KOPT-K1 (cell line): ENCODE results near the gene PCP4.

ENCODE experiments used
- H3K27ac ChIP-seq: fragments of 200-600 bp; sonication (generic); 2 replicates; pipeline ENCODE4 v1.5.1; 2016; ENCODE audit warnings: antibody characterized with exemption, mild to moderate bottlenecking, low read depth, low read length; ENCODE audit not compliant: poor library complexity, severe bottlenecking
- H3K36me3 ChIP-seq: fragments of 200-600 bp; sonication (generic); 2 replicates; pipeline ENCODE4 v1.5.1; 2017; ENCODE audit warnings: antibody characterized with exemption, mild to moderate bottlenecking, low read length, moderate library complexity; ENCODE audit not compliant: insufficient read depth
- H3K9me3 ChIP-seq: fragments of 200-600 bp; sonication (generic); 2 replicates; pipeline ENCODE4 v1.5.1; 2017; ENCODE audit warnings: antibody characterized with exemption, low read length, mild to moderate bottlenecking; ENCODE audit not compliant: insufficient read depth, poor library complexity, severe bottlenecking

PCP4 gene

GRCh38 chr21:39867198-39867650 lies at the start of gene PCP4:
PCP4 (plus strand) TSS chr21:39867438; CDS start chr21:39867502, 64 bp downstream.
- Histone ChIP-seq H3K36me3 (no peaks in the 10 kb centered on the region), H3K27ac (no peak within 1 kb of the TSS), H3K9me3 (no peaks in the 10 kb centered on the region)

- Histone ChIP-seq H3K27ac (no peak overlapping the region), H3K36me3 (no peaks in the 10 kb centered on the region), H3K9me3 (no peaks in the 10 kb centered on the region)
These were observed 48.7 kb upstream of the PCP4 start for GRCh38 chr21:39818557-39818956.

DNA sequence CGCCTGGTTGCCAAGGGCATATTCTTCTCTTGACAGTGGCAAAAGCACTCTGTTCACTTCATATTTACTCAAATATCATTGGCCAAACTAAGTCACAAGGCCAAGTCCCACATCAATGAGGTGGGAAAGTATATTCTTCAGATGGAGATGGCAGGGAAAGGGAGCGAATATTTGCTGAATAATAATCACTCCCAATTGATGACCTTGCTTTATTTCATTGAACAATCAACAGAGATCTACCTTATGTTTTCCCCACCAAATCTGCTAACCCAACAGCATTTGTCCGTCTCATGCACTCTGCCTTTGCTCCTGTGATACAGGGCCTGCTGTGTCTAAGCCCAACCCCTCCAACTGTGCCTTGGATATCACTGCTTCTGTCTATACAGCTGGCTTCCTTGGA lies 45.2 kb upstream of the PCP4 start:
- H3K27ac ChIP-seq: no peak overlapping the region
- H3K36me3 ChIP-seq: no peaks in the 10 kb centered on the region
- no peaks in the 10 kb centered on the region for H3K9me3 ChIP-seq

DNA sequence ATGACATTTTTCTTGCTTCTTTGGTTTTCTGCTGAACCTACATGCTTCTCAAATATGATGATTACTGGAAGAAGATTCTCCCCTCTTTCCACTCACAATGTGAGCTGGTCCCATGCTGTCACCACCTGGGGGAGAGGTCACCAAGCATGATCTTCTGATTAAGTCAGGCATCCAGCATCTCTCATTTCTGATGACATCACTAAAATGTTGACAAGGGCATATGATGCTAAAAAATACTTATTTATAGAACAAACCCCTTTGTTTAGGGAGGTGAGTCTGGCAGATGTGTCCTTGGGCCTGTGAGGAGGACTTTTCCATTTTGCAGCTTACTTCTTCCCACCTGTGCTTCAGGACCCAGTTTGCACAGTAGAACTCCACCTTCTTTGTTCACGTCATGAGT lies 42.0 kb upstream of the PCP4 start:
- Histone ChIP-seq H3K27ac (no peak overlapping the region), H3K36me3 (no peaks in the 10 kb centered on the region), H3K9me3 (no peaks in the 10 kb centered on the region)

DNA sequence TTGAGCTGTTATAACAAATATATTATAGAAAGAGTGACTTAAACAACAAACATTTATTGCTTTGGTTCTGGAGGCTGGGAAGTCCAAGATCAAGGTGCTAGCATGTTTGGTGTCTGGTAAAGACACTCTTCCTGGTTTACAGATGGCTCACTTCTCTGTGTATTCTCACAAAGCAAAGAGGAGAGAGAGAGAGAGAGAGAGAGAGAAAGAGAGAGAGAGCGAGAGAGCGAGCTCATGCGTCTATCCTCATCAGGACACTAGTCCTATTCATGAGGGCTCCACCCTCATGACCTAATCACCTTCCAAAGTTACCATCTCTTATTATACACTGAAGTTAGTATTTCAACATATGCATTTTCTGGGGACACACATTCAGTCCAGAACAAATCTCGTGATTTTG lies 32.7 kb upstream of the PCP4 start:
- no peaks in the 10 kb centered on the region for H3K36me3 ChIP-seq
- H3K9me3 ChIP-seq: no peaks in the 10 kb centered on the region
- H3K27ac ChIP-seq: no peak overlapping the region

GRCh38 chr21:39837861-39838359 lies 29.3 kb upstream of the PCP4 start:
- no peaks in the 10 kb centered on the region for H3K36me3 ChIP-seq
- H3K27ac ChIP-seq: no peak overlapping the region
- no peaks in the 10 kb centered on the region for H3K9me3 ChIP-seq

GRCh38 chr21:39840373-39841097 lies 26.7 kb upstream of the PCP4 start:
- no peak overlapping the region for H3K27ac ChIP-seq
- H3K36me3 ChIP-seq: no peaks in the 10 kb centered on the region
- no peaks in the 10 kb centered on the region for H3K9me3 ChIP-seq

DNA sequence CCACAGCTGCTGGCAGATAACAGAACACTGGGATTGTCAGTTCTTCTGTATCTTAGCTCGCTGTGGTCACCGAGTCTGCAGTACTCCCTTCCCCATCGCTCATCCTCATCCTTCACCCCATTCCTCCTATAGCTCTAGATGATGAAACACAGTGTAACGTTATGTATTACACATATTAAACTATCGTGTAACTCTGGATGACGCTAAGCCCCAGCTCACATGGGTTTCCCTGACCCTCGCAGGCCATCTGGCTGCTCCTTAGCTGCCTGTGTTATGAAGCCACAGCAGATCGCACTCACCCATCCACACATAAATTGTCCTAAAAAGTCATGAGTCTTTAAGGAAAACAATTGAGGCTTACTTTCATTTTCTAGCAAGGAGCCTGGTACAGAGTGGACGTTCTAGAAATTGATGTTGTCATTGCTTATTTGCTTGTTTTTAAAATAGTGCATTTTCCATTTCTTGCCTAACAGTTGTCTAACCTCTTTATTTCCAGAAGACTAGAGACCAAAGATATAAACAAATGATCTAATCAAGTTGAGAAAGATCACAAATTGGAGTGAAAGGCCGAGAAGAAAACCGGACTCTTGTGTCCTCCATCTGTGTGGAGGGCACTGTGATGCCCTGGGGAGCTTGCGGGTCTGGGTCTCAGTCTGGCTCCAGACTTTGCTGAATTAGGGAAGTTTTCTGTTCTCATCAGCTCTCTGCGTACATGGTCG lies 24.3 kb upstream of the PCP4 start:
- H3K27ac ChIP-seq: no peak overlapping the region
- H3K9me3 ChIP-seq: no peaks in the 10 kb centered on the region
- H3K36me3 ChIP-seq: no peaks in the 10 kb centered on the region

- no peaks in the 10 kb centered on the region for H3K36me3 ChIP-seq
- H3K27ac ChIP-seq: no peak overlapping the region
- H3K9me3 ChIP-seq: no peaks in the 10 kb centered on the region
These were observed 23.8 kb upstream of the PCP4 start for GRCh38 chr21:39843483-39843882.

- no peak overlapping the region for H3K27ac ChIP-seq
- no peaks in the 10 kb centered on the region for H3K9me3 ChIP-seq
- no peaks in the 10 kb centered on the region for H3K36me3 ChIP-seq
These were observed 23.3 kb upstream of the PCP4 start for GRCh38 chr21:39843916-39844315.

- Histone ChIP-seq H3K27ac (no peak overlapping the region), H3K36me3 (no peaks in the 10 kb centered on the region), H3K9me3 (no peaks in the 10 kb centered on the region)
These were observed 21.6 kb upstream of the PCP4 start for GRCh38 chr21:39845571-39846130.

DNA sequence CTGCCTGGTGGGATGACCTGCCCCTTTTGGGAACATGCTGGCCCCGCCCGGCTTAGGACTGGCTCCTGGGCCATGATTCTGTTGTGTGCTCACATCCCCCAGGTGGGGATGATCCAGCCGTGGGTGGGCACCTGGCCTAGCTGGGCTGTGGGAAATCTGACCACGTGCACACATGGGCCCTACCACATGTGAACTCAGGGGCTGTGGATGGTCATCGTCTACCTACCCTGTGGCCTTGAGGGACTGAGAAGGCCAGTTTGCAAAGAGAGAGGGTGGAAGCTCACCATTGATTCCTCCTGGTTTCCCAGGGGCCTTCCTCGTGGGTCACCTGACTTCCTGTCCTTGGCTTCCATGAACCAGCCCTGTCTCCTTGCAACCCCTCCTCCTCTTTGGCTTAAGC lies 19.4 kb upstream of the PCP4 start:
- Histone ChIP-seq H3K36me3 (no peaks in the 10 kb centered on the region), H3K9me3 (no peaks in the 10 kb centered on the region), H3K27ac (no peak overlapping the region)

DNA sequence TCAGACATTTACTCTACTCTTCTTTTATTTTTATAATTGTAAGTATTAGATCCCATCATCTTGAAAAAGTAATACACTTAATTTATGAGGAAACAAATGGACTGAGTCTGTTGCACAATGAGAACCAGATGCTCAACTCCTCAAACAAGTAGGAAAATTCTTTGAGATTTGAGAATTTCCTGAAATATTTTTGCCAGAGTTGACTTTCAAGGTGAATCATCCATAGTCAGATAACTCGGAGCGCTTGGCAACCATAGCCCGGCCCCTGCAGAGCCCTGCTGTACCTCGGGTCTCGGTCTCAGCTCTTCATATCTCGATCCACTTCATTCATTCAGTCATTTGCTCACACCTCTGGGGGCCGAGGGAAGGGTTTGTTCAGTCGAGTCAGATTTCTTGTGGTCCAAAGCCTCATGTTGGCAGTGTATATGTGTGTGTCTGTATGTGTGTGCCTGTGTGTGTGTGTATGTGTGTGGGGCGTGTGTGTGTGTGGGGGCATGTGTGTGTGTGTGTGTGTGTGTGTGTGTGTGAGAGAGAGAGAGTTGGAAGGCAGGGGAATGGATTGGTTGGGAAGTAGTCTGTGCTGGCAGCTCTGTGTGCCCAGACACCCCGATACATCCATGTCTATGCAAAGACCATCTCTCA lies 18.1 kb upstream of the PCP4 start:
- Histone ChIP-seq H3K36me3 (no peaks in the 10 kb centered on the region), H3K9me3 (no peaks in the 10 kb centered on the region), H3K27ac (no peak overlapping the region)

GRCh38 chr21:39850333-39850732 lies 16.9 kb upstream of the PCP4 start:
- Histone ChIP-seq H3K27ac (no peak overlapping the region), H3K9me3 (no peaks in the 10 kb centered on the region), H3K36me3 (no peaks in the 10 kb centered on the region)

DNA sequence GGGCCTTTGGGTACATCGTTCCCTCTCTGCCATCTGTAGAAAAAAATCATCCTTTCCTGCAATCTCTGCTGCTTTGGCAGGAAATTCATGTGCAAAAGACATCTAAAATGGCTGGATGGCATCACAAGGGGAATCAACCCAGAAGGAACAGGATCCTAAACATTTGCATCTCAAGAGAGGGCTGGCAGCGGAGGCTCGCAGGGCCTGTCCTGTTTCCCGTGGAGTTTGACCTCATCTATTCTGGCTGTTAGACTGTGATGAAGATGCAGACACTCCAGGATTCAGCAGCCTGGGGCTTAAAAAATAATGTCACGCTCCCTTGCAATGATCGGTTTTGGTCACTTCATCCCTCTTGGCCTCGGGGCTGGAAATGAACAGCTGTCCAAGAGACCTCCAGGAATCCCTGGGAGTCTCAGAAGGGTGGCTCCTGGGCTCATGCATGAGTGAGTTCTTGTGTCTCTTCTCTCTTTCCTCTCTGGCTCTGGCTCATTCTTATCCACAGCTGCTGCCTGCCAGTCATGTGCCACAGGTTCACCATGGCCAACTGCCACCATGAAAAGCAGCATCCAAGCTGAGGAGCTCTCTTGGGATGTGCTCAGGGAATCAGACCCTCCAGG lies 16.1 kb upstream of the PCP4 start:
- Histone ChIP-seq H3K27ac (no peak overlapping the region), H3K36me3 (no peaks in the 10 kb centered on the region), H3K9me3 (no peaks in the 10 kb centered on the region)
